Stimulated activated CD4-positive, alpha-beta T cell treated with anti-CD3 and anti-CD28 coated beads, Interleukin-15, amount 100 ng/mL, for 24 hours (primary cell): ENCODE data around the gene TAF9B.
"Not testable (repeated sequence)": the region's sequence is repeated elsewhere in the genome, so short reads cannot be mapped to it uniquely, and the experiment has no call there.

Source experiments
- DNase-seq: peaks from one replicate; pipeline ENCODE4 v3.0.0-alpha.2; 2020

TAF9B gene, protein sequence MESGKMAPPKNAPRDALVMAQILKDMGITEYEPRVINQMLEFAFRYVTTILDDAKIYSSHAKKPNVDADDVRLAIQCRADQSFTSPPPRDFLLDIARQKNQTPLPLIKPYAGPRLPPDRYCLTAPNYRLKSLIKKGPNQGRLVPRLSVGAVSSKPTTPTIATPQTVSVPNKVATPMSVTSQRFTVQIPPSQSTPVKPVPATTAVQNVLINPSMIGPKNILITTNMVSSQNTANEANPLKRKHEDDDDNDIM

DNA sequence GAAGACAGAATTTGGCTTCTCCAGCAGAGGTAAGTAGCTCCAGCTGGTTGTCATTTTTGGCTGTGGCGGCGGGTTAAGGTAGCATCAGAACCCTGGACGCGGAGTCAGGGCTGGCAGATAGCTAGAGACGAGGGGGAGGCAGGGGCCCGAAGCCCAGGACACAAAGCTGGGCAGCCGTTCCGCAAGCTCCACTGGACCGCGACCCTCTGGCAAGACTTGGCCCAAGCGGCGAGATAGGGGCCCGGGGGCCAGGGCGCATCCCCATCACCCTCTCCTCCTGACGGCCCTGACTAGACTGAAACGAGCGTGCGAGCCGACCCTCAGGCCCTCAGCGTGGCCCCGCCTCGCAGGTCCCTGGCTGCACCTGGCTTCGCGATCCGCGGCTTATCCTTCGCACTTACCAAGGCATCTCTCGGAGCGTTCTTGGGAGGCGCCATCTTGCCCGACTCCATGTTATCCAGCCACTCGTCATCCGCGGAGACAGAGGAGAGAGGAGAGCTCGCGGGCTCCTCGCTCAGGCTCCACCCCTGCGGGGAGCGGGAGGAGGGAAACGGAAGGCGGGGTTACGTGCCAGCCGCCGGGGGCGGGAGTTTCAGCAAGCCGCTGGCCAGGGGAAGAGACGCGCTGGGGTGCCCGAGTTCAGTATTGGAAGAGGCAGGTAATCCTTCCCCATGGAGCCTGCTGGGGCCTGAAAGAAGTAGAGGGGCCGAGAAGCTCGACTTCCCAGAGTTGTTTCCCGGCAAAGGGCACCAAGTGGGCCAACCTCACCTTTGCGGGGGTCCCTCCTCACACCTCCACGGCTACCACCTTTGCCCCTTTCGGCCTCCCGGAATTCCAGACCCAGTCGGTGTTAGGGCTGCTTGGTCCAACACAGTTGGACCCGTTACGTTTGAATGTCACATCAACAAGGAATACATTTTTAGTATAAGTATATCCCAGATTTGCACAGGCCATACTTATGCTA lies at the start of gene TAF9B:
TAF9B (minus strand) TSS at position 491 of the 964 bp plus-strand sequence; CDS start at position 452, 39 bp downstream.
- peak; percentile 87 for DNase-seq

- no peak for DNase-seq
Observed at GRCh38 chrX:78182881-78183280, 43.4 kb upstream of the TAF9B start.

GRCh38 chrX:78181307-78181706 lies 41.9 kb upstream of the TAF9B start:
- no peak for DNase-seq

GRCh38 chrX:78168065-78168464 lies 28.6 kb upstream of the TAF9B start:
- no peak for DNase-seq

- no peak for DNase-seq
Observed at GRCh38 chrX:78165425-78165824, 26.0 kb upstream of the TAF9B start.

GRCh38 chrX:78163175-78163574 lies 23.7 kb upstream of the TAF9B start:
- not testable (repeated sequence) for DNase-seq

DNA sequence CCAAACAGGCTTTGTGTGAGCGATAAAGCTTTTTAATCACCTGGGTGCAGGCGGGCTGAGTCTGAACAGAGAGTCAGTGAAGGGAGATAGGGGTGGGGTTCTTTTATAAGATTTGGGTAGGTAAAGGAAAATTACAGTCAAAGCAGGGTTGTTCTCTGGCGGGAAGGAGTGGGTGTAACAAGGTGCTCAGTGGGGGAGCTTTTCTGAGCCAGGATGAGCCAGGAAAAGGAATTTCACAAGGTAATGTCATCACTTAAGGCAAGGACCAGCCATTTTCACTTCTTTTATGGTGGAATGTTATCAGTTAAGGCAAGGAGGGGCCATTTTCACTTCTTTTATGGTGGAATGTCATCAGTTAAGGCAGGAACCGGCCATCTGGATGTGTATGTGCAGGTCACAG lies 21.3 kb upstream of the TAF9B start:
- not testable (repeated sequence) for DNase-seq

DNA sequence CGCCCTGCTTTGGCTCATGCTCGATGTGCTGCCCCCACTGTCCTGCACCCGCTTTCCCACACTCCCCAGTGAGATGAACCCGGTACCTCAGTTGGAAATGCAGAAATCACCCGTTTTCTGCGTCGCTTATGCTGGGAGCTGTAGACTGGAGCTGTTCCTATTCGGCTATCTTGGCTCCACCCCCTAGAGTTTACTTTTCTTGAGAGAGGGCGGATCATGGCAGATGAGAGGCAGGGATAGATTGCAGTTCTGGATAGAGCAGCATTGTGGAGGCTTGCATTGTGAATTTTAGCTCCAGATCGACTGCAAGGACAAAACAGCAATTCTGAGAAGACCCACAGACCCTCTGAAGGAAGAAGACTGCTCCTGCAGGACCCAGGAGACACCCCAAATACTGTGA lies 18.4 kb upstream of the TAF9B start:
- DNase-seq = not testable (repeated sequence)

- not testable (repeated sequence) for DNase-seq
Observed at GRCh38 chrX:78157373-78157772, 17.9 kb upstream of the TAF9B start.

GRCh38 chrX:78147002-78147540 lies 7.6 kb upstream of the TAF9B start:
- DNase-seq = not testable (repeated sequence)

DNA sequence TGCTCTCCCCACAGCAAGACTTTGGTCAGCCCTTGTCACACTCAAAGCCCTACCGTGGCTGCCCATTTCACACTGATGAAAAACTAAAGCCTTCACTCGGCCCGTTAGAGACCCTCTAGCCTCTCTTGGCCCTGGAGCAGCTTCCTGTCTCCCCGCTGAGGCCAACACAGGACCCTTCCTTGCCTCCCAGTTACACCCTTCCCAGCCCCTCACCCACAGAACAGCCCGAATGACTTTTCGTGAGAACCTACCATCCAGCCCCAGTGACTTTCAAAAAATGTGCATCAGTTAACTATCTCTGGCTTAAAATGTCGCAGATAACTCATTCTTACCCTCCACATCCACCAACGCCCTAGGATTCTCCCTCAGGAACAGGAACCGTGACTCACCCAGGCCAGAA lies 756 bp upstream of the TAF9B start:
- DNase-seq = no peak

DNA sequence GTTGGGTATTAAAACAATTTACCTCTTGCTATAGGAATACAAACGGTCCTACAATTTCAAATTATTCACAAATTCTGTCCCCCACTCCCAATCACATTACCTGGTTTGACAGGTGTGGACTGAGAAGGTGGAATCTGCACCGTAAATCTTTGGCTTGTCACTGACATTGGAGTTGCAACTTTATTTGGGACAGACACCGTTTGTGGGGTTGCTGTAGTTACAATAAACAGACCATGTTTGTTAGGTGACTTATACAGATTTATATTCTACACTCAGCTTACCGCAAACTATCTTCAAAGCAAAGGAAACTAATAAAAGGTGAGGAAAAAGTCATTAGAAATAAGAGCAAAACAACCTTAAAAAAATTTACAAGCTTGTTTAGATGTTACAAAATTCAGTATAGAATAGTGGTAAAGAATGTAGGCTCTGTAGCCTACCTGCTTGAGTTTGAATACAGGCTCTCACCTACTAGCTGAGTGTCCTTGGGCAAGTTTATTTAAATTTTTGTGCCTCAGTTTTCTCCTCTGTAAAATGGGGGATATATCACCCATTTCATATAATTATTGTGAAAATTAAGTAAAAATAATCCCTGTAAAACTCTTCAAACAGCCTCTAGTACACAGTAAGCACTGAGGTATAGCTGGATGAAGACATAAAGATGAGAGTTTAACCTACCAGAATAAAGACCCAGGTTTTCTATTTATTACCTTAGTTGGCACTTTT lies 6.1 kb downstream of the TAF9B start:
- no peak for DNase-seq

DNA sequence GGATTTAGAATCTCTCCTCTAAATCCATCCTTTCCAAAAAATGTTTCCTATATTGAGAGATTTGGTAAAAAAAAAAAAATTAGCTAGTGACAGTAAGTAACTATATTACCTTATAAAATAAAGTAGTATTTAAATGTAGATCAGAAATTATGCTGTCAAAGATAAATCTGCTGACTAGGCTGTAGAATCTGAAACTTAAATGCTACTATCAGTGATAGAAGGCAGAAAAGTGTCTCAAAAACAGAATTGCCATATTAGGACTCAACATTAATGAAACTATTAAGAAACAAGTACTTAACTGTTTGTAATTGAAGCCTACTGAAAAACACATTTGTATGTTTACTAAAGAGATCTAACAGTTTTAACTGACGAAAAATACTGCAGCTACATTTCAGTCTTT lies 8.3 kb downstream of the TAF9B start:
- DNase-seq = no peak

- no peak for DNase-seq
Observed at GRCh38 chrX:78130396-78130795, 9.1 kb downstream of the TAF9B start.

DNA sequence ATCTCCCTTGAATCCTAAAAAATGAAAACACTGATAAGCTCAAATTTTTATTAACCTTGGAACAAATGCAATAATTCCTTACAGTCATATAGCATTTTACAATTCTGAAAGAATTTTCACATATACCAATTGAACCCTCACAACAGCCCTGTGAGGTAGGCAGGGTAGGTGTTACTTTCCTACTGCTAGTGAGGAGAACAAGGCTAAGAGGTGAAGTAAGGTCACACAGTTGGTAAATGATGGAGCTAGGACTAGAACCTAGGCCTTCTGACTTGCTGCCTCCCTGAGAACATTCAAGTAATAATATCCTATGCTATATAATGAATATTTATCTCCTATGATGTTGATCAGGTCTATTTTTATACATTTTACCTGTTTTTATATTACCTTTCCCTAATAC lies 9.7 kb downstream of the TAF9B start:
- no peak for DNase-seq

DNA sequence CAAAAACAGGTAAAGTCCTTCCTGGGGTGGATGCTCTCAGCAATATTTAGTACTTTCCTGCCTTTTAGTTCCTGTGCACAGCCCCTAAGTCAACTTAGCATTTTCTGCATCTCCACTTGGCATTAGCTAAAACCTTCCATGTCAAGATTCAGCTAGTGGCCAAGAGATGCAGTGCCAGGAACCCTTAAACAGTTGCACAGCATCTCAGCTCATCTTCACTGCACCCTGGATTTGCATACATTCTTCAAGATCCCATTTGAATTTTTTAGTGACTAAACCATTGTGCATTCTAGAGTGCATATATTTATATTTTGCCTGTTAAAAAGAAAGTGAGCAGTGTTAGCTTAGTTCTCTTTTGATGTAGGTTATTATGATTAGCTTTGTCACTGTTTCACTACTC lies 13.7 kb downstream of the TAF9B start:
- not testable (repeated sequence) for DNase-seq

- DNase-seq = no peak
Observed at GRCh38 chrX:78125148-78125547, 14.3 kb downstream of the TAF9B start.

DNA sequence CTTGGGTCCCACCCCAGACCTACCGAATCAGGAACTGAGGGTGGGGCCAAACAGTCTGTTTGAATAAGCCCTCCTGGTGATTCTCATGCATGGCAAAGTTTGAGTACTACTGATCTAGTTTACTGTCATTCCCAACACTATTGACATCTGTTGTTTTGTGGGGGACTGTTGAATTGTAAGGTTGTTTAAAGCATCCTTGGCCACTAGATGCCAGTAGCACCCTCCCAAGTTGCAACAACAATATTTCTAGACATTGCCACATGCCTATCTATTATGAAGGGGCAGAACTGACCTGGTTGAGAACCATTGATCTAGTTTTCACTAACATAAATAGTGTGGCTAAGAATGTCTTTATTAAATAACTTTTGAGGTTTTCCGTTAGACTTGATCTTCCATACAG lies 15.1 kb downstream of the TAF9B start:
- no peak for DNase-seq

DNA sequence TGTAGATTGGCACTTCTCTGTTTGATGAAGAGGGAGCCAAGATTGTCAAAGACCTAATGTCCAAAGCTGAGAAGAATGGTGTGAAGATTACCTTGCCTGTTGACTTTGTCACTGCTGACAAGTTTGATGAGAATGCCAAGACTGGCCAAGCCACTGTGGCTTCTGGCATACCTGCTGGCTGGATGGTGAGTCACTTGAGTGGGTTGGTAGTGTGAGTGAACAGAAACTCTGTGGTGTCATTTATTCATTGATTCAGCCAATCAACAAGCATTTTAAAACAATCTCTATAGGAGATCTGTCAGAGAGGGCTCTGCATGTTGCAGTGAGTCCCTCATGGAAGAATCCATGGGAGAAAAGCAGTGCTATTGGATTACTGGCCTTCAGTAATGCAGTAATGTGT lies 16.3 kb downstream of the TAF9B start:
- DNase-seq = peak; percentile 58

DNA sequence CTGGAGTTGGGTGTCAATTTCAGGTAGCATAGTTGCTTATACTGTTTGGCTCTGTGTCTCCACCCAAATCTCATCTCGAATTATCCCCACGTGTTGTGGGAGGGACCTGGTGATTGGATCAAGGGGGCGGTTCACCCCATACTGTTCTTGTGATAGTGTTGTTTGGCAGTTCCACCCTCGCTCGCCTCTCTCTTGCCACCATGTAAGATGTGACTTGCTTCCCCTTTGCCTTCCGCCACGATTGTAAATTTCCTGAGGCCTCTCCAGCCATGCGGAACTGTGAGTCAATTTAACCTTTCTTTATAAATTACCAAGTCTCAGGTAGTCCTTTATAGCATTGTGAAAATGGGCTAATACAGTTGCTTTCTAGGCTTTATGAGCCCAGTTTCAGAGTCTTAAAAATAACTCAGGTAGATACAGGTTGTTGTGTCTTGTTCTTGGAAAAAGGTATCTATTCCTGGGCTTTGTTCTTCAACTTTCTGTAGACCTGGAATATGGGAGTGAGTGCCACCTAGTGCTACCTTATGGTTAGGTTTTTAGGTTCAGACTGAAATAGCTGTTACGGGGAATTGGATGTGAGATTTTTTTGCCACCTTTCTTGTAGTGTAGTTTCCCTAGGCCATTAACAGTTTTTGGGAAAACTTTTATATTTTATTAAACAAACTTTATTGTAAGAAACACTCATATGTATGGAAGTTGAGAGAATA lies 19.8 kb downstream of the TAF9B start:
- DNase-seq = no peak

GRCh38 chrX:78118628-78119027 lies 20.8 kb downstream of the TAF9B start:
- no peak for DNase-seq

DNA sequence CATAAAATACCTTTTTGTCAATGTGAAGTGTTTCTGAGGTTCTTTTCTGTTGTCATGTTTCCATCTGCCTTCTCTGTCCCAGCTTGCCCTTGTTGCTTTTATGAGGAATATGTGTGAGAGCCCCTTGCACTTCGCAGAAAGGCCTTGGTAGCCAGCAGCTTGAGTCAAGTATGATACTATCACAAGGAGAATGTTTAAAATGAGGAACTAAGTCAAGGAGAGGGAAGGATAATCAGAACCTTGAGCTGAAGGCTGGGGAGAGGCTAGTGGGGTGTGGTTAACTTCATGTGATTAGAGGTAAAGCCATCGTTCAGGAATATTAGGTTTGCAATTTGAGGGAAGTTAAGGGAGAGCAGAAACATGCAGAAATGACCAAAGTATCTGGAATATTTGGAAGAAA lies 22.7 kb downstream of the TAF9B start:
- no peak for DNase-seq
